T1000 (cell line): Measurements from ENCODE around the gene ASIC2.
"Not testable (repeated sequence)": the region's sequence is repeated elsewhere in the genome, so short reads cannot be mapped to it uniquely, and the experiment has no call there.

Source experiments
- DNase-seq: peaks from one replicate; lab custom pipeline; 2025; ENCODE audit warnings: mixed read lengths; lab: John Stamatoyannopoulos, UW

ASIC2 gene

DNA sequence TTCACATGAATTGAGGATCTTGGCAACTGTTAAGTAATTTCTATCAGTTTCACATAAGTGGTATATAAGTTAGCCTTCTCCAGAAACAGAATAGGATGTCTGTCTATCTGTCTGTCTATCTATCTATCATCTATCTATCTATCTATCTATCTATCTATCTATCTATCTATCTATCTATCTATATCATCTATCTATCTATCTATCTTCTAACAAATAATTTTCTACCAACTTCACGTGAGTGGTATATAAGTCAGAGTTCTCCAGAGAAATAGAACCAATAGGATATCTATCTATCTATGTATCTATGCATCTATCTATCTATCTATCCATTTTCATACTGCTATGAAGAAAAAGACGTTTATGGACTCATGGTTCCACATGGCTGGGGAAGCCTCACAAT lies 312.9 kb downstream of the ASIC2 start:
- DNase-seq, result no peak

DNA sequence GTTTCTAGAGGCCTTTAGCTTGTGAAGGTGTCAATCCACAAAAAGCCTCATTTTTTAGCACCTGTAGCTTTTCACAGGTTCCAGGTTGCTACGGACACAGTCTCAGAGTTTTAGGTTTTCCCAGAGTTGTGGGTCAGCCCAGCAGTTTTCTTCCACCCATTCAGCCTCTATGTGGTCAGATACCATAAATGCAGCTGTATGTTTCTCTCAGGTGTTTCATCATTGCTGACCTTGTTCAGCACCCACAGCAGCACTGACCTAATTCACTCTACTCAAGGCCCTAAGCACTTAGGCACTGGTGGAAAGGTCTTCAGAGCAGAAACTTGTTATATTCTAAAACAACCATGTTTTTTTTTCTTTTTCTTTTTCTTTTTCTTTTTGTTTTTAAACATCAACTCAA lies 316.5 kb downstream of the ASIC2 start:
- DNase-seq, result no peak

DNA sequence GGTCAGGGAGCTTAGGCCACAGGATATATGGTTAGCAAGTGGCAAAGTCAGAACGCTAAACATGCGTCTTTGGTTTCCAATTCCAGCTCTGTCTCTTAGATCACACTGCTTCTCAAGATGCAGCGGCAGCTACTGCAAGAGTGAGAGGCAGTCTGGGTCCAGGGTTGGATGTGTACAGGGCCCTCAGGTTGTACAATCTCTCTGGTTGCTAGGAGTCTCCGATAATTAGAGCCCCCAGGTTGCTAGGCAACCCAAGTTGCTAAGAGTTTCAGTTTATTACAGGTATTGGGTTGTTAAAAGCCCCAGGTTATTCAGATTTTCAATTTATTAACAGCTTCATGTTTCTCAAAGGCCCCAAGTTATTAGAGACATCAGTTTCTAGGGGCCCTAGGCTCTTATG lies 317.0 kb downstream of the ASIC2 start:
- DNase-seq, result no peak

DNA sequence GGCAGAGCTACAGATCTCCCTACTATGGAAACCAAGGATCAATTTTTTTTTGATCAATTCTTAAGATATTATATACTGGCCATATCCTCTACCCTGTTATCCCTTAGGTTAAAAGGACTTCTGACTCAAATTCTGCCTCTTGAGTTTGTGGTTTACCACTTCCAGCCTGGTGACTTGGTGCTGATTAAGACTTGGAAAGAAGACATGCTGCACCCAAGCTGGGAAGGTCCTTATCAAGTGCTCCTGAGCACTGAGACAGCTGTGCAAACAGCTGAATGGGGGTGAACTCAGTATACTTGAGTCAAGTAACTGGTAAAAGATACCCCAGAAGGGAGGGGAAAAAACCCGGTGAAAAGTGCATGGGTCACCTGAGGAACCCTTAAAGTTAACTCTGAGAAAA lies 321.9 kb downstream of the ASIC2 start:
- no peak for DNase-seq

DNA sequence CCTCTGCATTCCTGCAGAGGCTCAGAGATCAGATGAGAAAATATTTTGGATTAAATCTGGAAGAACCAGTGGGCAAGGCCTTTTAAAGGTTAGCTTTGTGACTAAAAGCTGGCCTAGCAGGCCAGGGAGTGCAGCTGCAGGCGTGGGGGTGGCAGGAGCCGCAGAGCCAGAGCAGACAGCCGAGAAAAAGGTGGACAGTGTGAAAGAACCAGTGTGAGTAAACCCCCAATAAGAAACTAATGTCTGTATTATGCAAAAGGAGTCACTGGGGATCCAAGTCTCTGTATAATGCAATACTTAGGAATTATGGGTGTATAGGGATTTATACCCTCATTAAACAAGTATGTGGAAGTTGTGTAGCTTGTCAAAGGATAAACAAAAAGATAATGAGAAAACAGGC lies 322.8 kb downstream of the ASIC2 start:
- DNase-seq, result no peak

DNA sequence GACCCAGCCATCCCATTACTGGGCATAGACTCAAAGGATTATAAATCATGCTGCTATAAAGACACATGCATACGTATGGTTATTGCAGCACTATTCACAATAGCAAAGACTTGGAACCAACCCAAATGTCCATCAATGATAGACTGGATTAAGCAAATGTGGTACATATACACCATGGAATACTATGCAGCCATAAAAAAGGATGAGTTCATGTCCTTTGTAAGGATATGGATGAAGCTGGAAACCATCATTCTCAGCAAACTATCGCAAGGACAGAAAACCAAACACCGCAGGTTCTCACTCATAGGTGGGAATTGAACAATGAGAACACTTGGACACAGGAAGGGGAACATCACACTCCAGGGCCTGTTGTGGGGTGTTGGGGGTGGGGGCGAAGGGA lies 323.9 kb downstream of the ASIC2 start:
- DNase-seq, result not testable (repeated sequence)

DNA sequence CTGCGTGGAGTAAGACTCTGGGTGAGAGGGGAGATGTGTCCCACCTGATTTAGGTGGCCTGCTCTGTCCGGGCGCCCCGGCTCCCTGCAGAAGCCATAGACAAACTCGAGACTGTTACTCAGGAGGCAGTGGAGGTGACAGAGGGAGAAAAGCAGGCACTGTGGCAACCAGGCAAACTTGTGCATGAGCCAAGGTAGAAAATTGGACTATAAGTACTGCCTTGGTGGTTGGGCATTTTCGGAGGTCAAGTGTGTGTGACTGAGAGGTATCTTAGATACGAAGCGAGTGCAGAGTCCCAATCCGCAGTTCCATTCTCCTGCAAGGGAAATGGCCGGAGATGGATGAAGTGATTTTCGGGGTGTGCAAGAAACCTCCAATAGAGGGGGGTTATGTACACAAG lies 328.6 kb downstream of the ASIC2 start:
- no peak for DNase-seq
